ENCODE measurements around the gene PNPLA2. TPM values are rescaled to one million over a fixed set of nuclear protein-coding genes. Genes with fewer than 3 reads are reported as not detected.

The PNPLA2 gene
- total and polyA plus RNA-seq, 8 donors, result 59.1 to 234 (median 95.9) TPM

- Histone ChIP-seq H3K27ac (no peak overlapping the region), H3K27me3 (no peaks in the 10 kb centered on the region), H3K4me3 (no peak overlapping the region), H3K4me1 (peaks cover 0 to 4% (median 0%) of the 10 kb centered on the region in 3 donors), H3K9me3 (no peaks in the 10 kb centered on the region), H3K36me3 (peaks cover 0 to 5% (median 0%) of the 10 kb centered on the region in 3 donors)
- intact Hi-C loops (cut with DNase I), result no loop called here
- DNase-seq (no peak), ATAC-seq (no peak), FAIRE-seq (no peak)
- no peak for TF ChIP-seq CTCF (IDR thresholded peaks at IDR 0.05)
- WGBS, 2 donors, result 52 to 66% methylated on average over 20 of the region's 20 CpGs
Measured at GRCh38 chr11:862081-862661, 43.5 kb downstream of the PNPLA2 start.

- 79 to 96% methylated on average over 12 of the region's 12 CpGs for WGBS, 2 donors
- DNase-seq (no peak), ATAC-seq (no peak), FAIRE-seq (no peak)
- Histone ChIP-seq H3K27ac (no peak overlapping the region), H3K4me3 (no peak overlapping the region), H3K27me3 (no peaks in the 10 kb centered on the region), H3K4me1 (peaks cover 0 to 4% (median 0%) of the 10 kb centered on the region in 3 donors), H3K9me3 (no peaks in the 10 kb centered on the region), H3K36me3 (peaks cover 0 to 5% (median 0%) of the 10 kb centered on the region in 3 donors)
- intact Hi-C loops (cut with DNase I), result no loop called here
- no peak for TF ChIP-seq CTCF (IDR thresholded peaks at IDR 0.05)
Measured at GRCh38 chr11:862696-863022, 43.9 kb downstream of the PNPLA2 start.

GRCh38 chr11:863023-863909 is 44.6 kb downstream of the PNPLA2 start:
- Histone ChIP-seq H3K9me3 (no peaks in the 10 kb centered on the region), H3K4me3 (no peak overlapping the region), H3K27ac (no peak overlapping the region), H3K27me3 (no peaks in the 10 kb centered on the region), H3K4me1 (peaks cover 0 to 4% (median 0%) of the 10 kb centered on the region in 3 donors), H3K36me3 (peaks cover 0 to 5% (median 0%) of the 10 kb centered on the region in 3 donors)
- no peak for TF ChIP-seq CTCF (IDR thresholded peaks at IDR 0.05)
- ATAC-seq, result no peak
- intact Hi-C loops (cut with DNase I), result no loop called here
- FAIRE-seq, result no peak
- DNase-seq, result no peak
- WGBS, 2 donors, result 78 to 86% methylated on average over 24 of the region's 24 CpGs

DNA sequence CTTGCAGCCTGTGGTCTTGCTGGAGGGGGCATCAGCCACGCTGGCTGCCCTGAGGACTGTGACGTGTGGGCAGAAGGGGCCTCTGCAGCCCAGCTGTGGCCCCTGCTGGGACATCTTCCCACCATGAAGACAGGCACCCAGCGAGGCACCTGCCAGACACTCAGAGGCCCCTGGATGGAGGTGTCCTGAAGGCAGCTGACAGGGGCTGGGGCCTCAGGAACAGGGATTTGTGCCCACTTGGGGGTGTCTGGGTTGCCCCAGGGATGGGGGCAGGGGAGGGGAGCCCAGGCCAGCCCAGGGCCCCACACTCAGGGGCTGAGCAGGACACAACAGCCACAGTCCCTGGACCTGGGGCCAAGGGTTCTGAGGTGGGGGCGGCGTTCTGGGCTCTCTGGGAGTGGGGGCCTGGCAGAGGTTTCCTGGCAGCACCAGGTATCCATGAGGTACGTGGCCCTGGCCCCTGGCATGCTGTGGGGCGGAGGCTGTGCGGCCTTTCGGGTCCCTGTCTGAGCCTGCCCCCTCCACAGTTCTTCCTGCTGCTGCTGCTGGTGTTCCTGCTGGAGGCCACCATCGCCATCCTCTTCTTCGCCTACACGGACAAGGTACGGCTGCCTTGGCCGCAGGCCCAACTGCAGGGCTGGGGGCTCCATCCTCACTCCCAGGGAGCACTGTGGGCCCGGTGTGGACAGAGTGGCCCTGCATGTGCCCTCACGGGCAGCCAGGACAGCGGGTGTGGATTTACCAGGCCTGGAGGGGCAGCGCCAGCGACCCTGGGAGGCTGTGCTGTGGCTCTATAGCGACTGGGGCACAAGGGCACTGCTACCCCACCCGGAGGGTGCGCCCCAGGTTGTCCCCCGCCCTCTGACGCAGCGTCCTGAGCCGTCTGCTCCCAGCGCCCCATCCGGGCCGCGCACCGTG is 45.5 kb downstream of the PNPLA2 start:
- H3K36me3 ChIP-seq, result peaks cover 0 to 5% (median 0%) of the 10 kb centered on the region in 3 donors
- DNase-seq (no peak), ATAC-seq (no peak), FAIRE-seq (no peak)
- no peak overlapping the region for H3K4me3 ChIP-seq
- no peaks in the 10 kb centered on the region for H3K9me3 ChIP-seq
- WGBS, 2 donors, result 92 to 93% methylated on average over 27 to 31 of the region's 31 CpGs
- no peak for TF ChIP-seq CTCF (IDR thresholded peaks at IDR 0.05)
- H3K27ac ChIP-seq, result no peak overlapping the region
- intact Hi-C loops (cut with DNase I), result no loop called here
- peaks cover 0 to 4% (median 0%) of the 10 kb centered on the region in 3 donors for H3K4me1 ChIP-seq
- no peaks in the 10 kb centered on the region for H3K27me3 ChIP-seq
